Glutamatergic neuron (in vitro differentiated cells): ENCODE data around the gene CD163L1. TPM values are rescaled to one million over a fixed set of nuclear protein-coding genes. Genes with fewer than 3 reads are reported as not detected.

Source experiments
- DNase-seq: peaks from one replicate; pipeline ENCODE4 v3.0.0; 2022
- H3K27ac Mint-ChIP-seq: one replicate; pipeline ENCODE4 v1.8.0; 2020; ENCODE audit warnings: mild to moderate bottlenecking, mixed read lengths, inconsistent platforms; ENCODE audit not compliant: unreplicated experiment
- H3K27me3 Mint-ChIP-seq: one replicate; pipeline ENCODE4 v1.8.0; 2020; ENCODE audit warnings: mild to moderate bottlenecking, moderate library complexity, mixed read lengths, inconsistent platforms; ENCODE audit not compliant: unreplicated experiment
- H3K36me3 Mint-ChIP-seq: one replicate; pipeline ENCODE4 v1.8.0; 2020; ENCODE audit warnings: mild to moderate bottlenecking, mixed read lengths, inconsistent platforms; ENCODE audit not compliant: unreplicated experiment
- H3K4me1 Mint-ChIP-seq: one replicate; pipeline ENCODE4 v1.8.0; 2020; ENCODE audit warnings: mild to moderate bottlenecking, low read depth, mixed read lengths, inconsistent platforms; ENCODE audit not compliant: unreplicated experiment
- H3K4me3 Mint-ChIP-seq: one replicate; pipeline ENCODE4 v1.8.0; 2020; ENCODE audit warnings: mild to moderate bottlenecking, mixed read lengths, inconsistent platforms; ENCODE audit not compliant: unreplicated experiment
- H3K9me3 Mint-ChIP-seq: one replicate; pipeline ENCODE4 v1.8.0; 2020; ENCODE audit warnings: mild to moderate bottlenecking, moderate library complexity, mixed read lengths, inconsistent platforms; ENCODE audit not compliant: unreplicated experiment
- CTCF ChIP-seq: fragments of 200-600 bp; sonication (generic); IDR thresholded peaks from one replicate; pipeline ENCODE4 v1.5.0; 2021; ENCODE audit not compliant: partially characterized antibody, unreplicated experiment
- total RNA-seq: library from RNA; stranded (reverse); fragmentation: NEBNext Ultra II Directional; extraction: Animal tissue kit (Norgen Biotek cat#: 25700); gene quantifications from one replicate; pipeline ENCODE4 v1.2.1, GENCODE V29; 2021; ENCODE audit not compliant: unreplicated experiment

CD163L1 gene
- total RNA-seq, 1 donor from 2014 or later, result 36.8 TPM

DNA sequence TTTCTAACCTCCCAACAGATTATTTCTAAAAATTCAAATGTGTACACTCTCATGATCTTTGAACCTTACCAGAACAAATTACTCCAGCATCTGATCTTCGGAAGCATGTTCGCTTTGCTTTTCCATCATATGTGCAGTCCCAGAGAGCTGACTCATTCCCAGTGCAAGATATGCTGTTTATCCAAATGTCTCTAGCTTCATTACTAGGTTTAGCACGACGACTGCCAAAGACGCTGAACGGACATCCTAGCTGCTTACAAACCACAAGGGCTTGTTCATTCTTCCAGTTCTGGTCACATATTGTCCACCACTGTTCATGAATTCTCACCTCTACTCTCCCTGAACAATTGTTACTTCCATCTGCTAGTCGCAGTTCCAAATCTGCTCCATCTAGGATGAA is 40.5 kb downstream of the CD163L1 start:
- no peak for DNase-seq
- Mint-ChIP-seq H3K36me3 (no peaks in the 10 kb centered on the region), H3K4me1 (peaks cover 6% of the 10 kb centered on the region), H3K27ac (no peak overlapping the region), H3K4me3 (no peak overlapping the region), H3K9me3 (no peaks in the 10 kb centered on the region), H3K27me3 (no peaks in the 10 kb centered on the region)
- TF ChIP-seq CTCF, result no peak

GRCh38 chr12:7399089-7399488 is 44.9 kb downstream of the CD163L1 start:
- Mint-ChIP-seq H3K27me3 (no peaks in the 10 kb centered on the region), H3K4me1 (peaks cover 2% of the 10 kb centered on the region), H3K4me3 (no peak overlapping the region), H3K27ac (no peak overlapping the region), H3K9me3 (no peaks in the 10 kb centered on the region), H3K36me3 (no peaks in the 10 kb centered on the region)
- DNase-seq, result no peak
- TF ChIP-seq CTCF, result no peak

GRCh38 chr12:7396418-7396817 is 47.5 kb downstream of the CD163L1 start:
- H3K27me3 Mint-ChIP-seq, result no peaks in the 10 kb centered on the region
- no peak overlapping the region for H3K27ac Mint-ChIP-seq
- no peak for TF ChIP-seq CTCF
- peaks cover 8% of the 10 kb centered on the region for H3K9me3 Mint-ChIP-seq
- DNase-seq, result no peak
- peaks cover 9% of the 10 kb centered on the region for H3K36me3 Mint-ChIP-seq
- no peak overlapping the region for H3K4me3 Mint-ChIP-seq
- no peaks in the 10 kb centered on the region for H3K4me1 Mint-ChIP-seq

DNA sequence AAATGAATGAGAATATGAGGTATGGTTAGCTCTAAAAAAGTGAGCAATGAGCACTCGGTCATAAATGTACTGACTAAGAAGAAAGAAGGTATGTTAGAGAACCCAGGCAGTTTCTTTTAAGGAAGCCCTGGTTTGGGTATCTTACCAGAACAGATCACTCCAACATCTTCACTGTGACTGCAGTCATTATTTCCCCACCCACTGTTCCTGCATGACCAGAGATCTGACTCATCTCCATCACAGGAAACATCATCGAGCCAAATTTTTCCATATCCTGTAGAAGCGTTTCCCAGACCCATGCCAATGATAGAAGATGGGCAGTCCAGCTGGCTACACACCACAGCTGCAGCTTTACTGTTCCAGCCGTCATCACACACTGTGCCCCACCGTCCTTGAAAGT is 48.0 kb downstream of the CD163L1 start:
- Mint-ChIP-seq H3K9me3 (peaks cover 8% of the 10 kb centered on the region), H3K36me3 (peaks cover 9% of the 10 kb centered on the region), H3K27me3 (no peaks in the 10 kb centered on the region), H3K4me1 (no peaks in the 10 kb centered on the region), H3K27ac (no peak overlapping the region), H3K4me3 (no peak overlapping the region)
- no peak for DNase-seq
- TF ChIP-seq CTCF, result no peak

GRCh38 chr12:7387289-7387688 is 56.7 kb downstream of the CD163L1 start:
- no peak overlapping the region for H3K4me3 Mint-ChIP-seq
- no peak for DNase-seq
- H3K36me3 Mint-ChIP-seq, result peaks cover 19% of the 10 kb centered on the region
- no peaks in the 10 kb centered on the region for H3K27me3 Mint-ChIP-seq
- H3K4me1 Mint-ChIP-seq, result no peaks in the 10 kb centered on the region
- H3K9me3 Mint-ChIP-seq, result peaks cover 5% of the 10 kb centered on the region
- H3K27ac Mint-ChIP-seq, result no peak overlapping the region
- TF ChIP-seq CTCF, result no peak
